ENCODE measurements around the gene PSMD13.

DNA sequence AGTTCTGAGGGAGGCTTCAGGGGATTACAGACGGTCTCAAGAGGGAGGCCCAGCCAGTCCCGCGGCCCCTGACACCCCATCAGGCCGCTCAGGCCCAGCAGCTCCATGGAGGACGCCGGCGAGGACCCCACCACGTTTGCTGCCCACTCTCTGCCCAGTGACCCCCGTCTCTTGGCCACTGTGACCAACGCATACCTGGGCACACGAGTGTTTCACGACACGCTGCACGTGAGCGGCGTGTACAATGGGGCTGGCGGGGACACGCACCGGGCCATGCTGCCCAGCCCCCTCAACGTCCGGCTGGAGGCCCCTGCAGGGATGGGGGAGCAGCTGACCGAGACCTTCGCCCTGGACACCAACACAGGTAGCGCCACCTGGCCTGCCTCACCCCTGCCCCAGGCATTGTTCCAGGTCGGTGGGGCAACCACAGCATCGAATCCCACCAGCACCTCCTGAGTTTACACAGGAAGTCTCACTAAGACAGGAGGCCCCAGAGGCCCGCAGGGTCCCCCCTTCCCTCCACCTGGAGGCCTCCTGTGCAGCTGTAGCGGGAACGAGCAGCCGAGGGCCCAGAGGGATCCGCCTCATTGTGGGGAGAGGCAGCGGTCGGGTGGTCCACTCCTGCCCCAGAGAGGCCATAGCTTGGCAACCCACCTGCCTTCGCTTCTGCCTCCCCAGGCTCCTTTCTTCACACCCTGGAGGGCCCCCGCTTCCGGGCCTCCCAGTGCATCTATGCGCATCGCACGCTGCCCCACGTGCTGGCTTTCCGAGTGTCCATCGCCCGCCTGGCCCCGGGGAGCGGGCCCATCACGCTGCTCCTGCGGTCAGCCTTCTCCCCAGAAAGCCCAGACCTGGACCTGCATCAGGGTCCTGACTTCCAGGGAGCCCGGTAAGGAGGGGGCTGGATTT is 53.2 kb downstream of the PSMD13 start:
- TF ChIP-seq, protein P1, sequence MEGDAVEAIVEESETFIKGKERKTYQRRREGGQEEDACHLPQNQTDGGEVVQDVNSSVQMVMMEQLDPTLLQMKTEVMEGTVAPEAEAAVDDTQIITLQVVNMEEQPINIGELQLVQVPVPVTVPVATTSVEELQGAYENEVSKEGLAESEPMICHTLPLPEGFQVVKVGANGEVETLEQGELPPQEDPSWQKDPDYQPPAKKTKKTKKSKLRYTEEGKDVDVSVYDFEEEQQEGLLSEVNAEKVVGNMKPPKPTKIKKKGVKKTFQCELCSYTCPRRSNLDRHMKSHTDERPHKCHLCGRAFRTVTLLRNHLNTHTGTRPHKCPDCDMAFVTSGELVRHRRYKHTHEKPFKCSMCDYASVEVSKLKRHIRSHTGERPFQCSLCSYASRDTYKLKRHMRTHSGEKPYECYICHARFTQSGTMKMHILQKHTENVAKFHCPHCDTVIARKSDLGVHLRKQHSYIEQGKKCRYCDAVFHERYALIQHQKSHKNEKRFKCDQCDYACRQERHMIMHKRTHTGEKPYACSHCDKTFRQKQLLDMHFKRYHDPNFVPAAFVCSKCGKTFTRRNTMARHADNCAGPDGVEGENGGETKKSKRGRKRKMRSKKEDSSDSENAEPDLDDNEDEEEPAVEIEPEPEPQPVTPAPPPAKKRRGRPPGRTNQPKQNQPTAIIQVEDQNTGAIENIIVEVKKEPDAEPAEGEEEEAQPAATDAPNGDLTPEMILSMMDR (IDR thresholded peaks at IDR 0.05), result no peak
- TF ChIP-seq POLR2A (IDR thresholded peaks at IDR 0.05) (no peak), POLR2AphosphoS5 (IDR thresholded peaks at IDR 0.05) (no peak)
